Nephron progenitor cell (in vitro differentiated cells): Measurements from ENCODE around the gene TUBA1A.
A peak's percentile ranks its signal among the peaks of the same experiment; 100 is the strongest.

ENCODE experiments used
- DNase-seq: peaks from one replicate; pipeline ENCODE4 v3.0.0; 2021
- H3K27ac Mint-ChIP-seq: 2 replicates; pipeline ENCODE4 v1.8.0; 2021; ENCODE audit warnings: mild to moderate bottlenecking, moderate library complexity, mixed read lengths
- H3K27me3 Mint-ChIP-seq: 2 replicates; pipeline ENCODE4 v1.8.0; 2021; ENCODE audit warnings: mild to moderate bottlenecking, low read depth, mixed read lengths; ENCODE audit not compliant: poor library complexity
- H3K36me3 Mint-ChIP-seq: 2 replicates; pipeline ENCODE4 v1.8.0; 2021; ENCODE audit warnings: low read depth, mixed read lengths
- H3K4me1 Mint-ChIP-seq: 2 replicates; pipeline ENCODE4 v1.8.0; 2021; ENCODE audit warnings: mixed read lengths
- H3K4me3 Mint-ChIP-seq: 2 replicates; pipeline ENCODE4 v1.8.0; 2021; ENCODE audit warnings: mild to moderate bottlenecking, moderate library complexity, mixed read lengths
- H3K9me3 Mint-ChIP-seq: 2 replicates; pipeline ENCODE4 v1.8.0; 2021; ENCODE audit warnings: mild to moderate bottlenecking, moderate library complexity, mixed read lengths
- TF ChIP-seq, protein P1 (sequence below): fragments of 200-600 bp; sonication (generic); IDR thresholded peaks from 2 replicates; pipeline ENCODE4 v1.5.0; 2021; ENCODE audit warnings: antibody characterized with exemption

TUBA1A gene

DNA sequence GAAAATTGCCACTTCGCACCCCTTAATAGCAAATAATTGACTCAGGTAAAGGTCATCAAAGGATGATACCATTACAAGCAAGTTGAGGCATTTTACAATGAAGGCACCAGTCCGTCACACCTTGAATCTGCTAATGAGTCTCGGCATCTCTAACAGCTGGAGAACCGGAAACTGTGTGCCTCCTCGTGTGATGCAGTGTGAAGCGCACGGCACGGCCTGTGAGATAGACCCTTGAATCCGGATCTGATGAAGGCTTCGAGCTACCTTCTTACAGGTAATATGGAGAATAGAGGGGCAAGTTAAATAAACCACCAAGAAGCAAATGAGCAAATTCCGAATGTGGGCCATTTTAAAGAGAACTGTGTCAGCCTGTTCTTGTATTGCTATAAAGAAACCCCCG lies 19.8 kb upstream of the TUBA1A start:
- no peak for DNase-seq
- Mint-ChIP-seq H3K4me3 (no peak overlapping the region), H3K27me3 (peaks cover 10% of the 10 kb centered on the region), H3K36me3 (no peaks in the 10 kb centered on the region), H3K4me1 (peaks cover 17% of the 10 kb centered on the region), H3K9me3 (no peaks in the 10 kb centered on the region), H3K27ac (peak overlapping the region; percentile 39)
- TF ChIP-seq, protein P1, sequence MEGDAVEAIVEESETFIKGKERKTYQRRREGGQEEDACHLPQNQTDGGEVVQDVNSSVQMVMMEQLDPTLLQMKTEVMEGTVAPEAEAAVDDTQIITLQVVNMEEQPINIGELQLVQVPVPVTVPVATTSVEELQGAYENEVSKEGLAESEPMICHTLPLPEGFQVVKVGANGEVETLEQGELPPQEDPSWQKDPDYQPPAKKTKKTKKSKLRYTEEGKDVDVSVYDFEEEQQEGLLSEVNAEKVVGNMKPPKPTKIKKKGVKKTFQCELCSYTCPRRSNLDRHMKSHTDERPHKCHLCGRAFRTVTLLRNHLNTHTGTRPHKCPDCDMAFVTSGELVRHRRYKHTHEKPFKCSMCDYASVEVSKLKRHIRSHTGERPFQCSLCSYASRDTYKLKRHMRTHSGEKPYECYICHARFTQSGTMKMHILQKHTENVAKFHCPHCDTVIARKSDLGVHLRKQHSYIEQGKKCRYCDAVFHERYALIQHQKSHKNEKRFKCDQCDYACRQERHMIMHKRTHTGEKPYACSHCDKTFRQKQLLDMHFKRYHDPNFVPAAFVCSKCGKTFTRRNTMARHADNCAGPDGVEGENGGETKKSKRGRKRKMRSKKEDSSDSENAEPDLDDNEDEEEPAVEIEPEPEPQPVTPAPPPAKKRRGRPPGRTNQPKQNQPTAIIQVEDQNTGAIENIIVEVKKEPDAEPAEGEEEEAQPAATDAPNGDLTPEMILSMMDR = no peak

DNA sequence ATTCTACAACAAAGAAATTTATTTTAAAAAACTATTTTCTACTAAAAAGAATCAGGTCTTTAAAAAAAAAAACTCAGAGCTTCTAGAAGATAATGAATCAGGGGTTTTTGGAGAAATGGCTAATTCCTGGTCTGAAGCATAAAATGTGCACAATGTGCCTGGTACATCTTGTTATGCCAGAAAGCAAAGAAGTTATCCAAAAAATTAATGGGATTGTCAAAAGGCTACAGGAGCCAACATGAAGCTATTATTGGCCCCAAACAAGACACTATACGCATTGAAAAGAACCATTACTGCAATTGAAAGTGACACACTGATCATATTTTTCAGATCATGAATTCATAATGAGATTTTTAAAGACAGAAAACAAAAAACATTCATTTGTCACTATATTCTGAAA lies 19.3 kb upstream of the TUBA1A start:
- DNase-seq = no peak
- no peaks in the 10 kb centered on the region for H3K9me3 Mint-ChIP-seq

DNA sequence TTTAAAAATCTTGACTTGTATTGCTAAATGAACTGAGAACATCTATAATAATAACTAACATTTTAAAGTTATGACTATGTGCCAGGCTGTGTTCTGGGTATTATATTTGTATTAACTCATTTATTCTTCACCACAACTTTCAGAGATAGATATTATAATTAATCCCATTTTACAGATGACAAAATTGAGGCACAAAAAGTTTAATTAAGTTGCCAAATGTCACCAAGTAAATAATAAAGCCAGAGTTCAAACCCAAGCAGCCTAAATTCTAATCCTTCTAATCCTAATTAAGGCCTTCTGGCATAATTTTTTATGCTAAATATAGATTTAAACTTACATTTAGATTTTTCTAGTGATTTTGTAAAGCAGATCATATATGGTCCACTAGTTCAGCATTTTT lies 17.5 kb upstream of the TUBA1A start:
- H3K27ac Mint-ChIP-seq = no peak overlapping the region
- no peak overlapping the region for H3K4me3 Mint-ChIP-seq
- H3K4me1 Mint-ChIP-seq = peaks cover 13% of the 10 kb centered on the region
- H3K36me3 Mint-ChIP-seq = no peaks in the 10 kb centered on the region
- peaks cover 10% of the 10 kb centered on the region for H3K27me3 Mint-ChIP-seq
- DNase-seq = no peak
- TF ChIP-seq, protein P1 = no peak
- no peaks in the 10 kb centered on the region for H3K9me3 Mint-ChIP-seq

More for the DNA sequence above, 19.3 kb upstream of the TUBA1A start:
- Mint-ChIP-seq H3K4me3 (no peak overlapping the region), H3K4me1 (peaks cover 11% of the 10 kb centered on the region), H3K27ac (no peak overlapping the region), H3K27me3 (peaks cover 10% of the 10 kb centered on the region), H3K36me3 (no peaks in the 10 kb centered on the region)
- TF ChIP-seq, protein P1 = no peak

DNA sequence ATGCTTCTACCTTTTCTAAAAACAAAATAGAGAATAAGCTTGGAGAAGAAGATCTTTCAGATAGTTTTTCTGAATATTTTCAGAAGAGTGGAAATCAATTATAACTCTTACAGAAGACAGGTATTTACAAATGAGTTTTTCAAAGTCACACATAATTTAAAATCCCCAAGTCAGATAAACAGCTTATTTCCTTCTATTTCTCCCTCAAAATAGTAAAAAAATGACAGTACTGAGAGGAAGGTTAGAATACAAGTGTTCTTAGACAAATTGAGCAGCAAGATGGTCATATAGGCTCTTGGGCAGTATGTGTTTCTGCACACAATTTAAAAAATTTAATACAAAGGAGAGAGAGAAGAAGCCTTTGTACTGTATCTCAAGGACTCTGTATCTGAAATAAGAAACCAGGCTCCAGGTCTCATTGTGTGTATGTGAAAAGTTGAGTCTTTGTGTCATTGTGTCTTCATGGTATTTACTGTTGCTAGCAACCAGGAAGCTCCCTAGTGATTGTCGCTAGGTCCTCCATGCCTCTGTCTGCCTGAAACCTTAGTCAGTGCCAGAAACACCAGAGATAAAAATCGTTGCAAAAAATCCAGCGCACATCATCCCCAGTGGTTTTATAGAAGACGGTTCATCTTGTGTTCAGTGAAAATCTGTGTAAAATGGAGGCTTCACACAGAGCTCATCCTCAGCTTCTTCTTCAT lies 12.9 kb upstream of the TUBA1A start:
- H3K4me1 Mint-ChIP-seq = peaks cover 30% of the 10 kb centered on the region

DNA sequence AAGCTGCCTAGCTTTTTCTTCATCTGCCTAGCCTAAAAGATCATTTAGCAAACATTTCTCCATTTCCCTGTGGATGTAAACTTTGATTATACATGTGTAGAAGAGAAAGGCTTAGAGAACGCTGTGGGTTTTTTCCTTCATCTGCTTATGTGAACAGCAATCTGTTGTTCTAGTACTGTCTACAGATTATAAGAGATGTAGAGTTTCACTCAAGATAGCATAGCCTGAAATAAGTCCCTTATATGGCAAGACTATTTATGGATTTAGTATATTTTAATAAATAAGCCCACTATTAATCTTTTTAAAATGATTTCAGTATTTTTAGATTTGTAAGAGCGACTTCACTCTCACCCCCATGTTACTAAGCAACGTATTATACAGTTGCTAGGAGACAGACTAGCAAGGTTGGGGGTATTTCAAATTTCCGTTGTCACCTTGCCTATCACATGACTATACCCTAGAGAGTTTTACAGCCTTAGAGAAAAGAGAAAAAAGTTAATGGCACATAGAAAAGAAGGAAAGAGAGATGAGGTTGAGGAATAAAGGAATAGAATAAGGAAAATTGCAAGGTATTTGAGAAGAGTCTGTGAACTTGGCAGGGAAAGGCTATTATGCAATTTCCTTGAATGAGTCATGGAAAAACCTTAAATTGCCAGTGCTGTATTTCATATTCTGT lies 12.2 kb upstream of the TUBA1A start:
- no peaks in the 10 kb centered on the region for H3K9me3 Mint-ChIP-seq
- H3K27ac Mint-ChIP-seq = no peak overlapping the region
- TF ChIP-seq, protein P1 = no peak
- DNase-seq = no peak
- peak overlapping the region; percentile 9 for H3K4me3 Mint-ChIP-seq
- H3K27me3 Mint-ChIP-seq = no peaks in the 10 kb centered on the region
- peaks cover 30% of the 10 kb centered on the region for H3K4me1 Mint-ChIP-seq
- no peaks in the 10 kb centered on the region for H3K36me3 Mint-ChIP-seq

More for the DNA sequence above, 12.9 kb upstream of the TUBA1A start:
- Mint-ChIP-seq H3K27me3 (no peaks in the 10 kb centered on the region), H3K27ac (peak overlapping the region; percentile 2), H3K4me3 (peak overlapping the region; percentile 9), H3K36me3 (no peaks in the 10 kb centered on the region), H3K9me3 (no peaks in the 10 kb centered on the region)
- TF ChIP-seq, protein P1 = no peak
- no peak for DNase-seq
